Suprapubic skin (tissue), 4 donors: Measurements from ENCODE around the gene ATP2C2.
A peak's percentile ranks its signal among the peaks of the same experiment; 100 is the strongest.

ENCODE experiments used
- CTCF ChIP-seq, 2 donors: fragments of 200-600 bp in 1 of 2; fragments of 450-650 bp in 1 of 2; sonication (generic) in 1 of 2; IDR thresholded peaks; one replicate each; pipeline ENCODE4 v1.5.1; 2016 to 2019; ENCODE audit warnings: antibody characterized with exemption in 2 of 2, mild to moderate bottlenecking in 1 of 2, moderate library complexity in 1 of 2
- EP300 ChIP-seq: sonication (generic); formaldehyde crosslinking; IDR thresholded peaks from one replicate; pipeline ENCODE4 v1.6.1; 2017; ENCODE audit warnings: antibody characterized with exemption
- POLR2AphosphoS5 ChIP-seq, 3 donors: sonication (generic); formaldehyde crosslinking; IDR thresholded peaks; one replicate each; pipeline ENCODE4 v1.6.1; 2017; ENCODE audit warnings: antibody characterized with exemption in 3 of 3

GRCh38 chr16:84511180-84511800 lies 143.0 kb downstream of the ATP2C2 start:
- TF ChIP-seq CTCF (IDR thresholded peaks at IDR 0.05) (peak; percentile 86 to 92), POLR2AphosphoS5 (IDR thresholded peaks at IDR 0.05) (no peak), EP300 (no peak)
